HG02970 (cell line): ENCODE results near the gene NDP.
"Not testable (repeated sequence)": the region's sequence is repeated elsewhere in the genome, so short reads cannot be mapped to it uniquely, and the experiment has no call there.

ENCODE experiments used
- ATAC-seq: cut with Tn5 transposase; IDR thresholded peaks from one replicate; pipeline ENCODE4 v1.9.1; 2021; ENCODE audit warnings: mild to moderate bottlenecking, moderate library complexity, moderate number of reproducible peaks; ENCODE audit not compliant: unreplicated experiment, low FRiP score

The NDP gene

DNA sequence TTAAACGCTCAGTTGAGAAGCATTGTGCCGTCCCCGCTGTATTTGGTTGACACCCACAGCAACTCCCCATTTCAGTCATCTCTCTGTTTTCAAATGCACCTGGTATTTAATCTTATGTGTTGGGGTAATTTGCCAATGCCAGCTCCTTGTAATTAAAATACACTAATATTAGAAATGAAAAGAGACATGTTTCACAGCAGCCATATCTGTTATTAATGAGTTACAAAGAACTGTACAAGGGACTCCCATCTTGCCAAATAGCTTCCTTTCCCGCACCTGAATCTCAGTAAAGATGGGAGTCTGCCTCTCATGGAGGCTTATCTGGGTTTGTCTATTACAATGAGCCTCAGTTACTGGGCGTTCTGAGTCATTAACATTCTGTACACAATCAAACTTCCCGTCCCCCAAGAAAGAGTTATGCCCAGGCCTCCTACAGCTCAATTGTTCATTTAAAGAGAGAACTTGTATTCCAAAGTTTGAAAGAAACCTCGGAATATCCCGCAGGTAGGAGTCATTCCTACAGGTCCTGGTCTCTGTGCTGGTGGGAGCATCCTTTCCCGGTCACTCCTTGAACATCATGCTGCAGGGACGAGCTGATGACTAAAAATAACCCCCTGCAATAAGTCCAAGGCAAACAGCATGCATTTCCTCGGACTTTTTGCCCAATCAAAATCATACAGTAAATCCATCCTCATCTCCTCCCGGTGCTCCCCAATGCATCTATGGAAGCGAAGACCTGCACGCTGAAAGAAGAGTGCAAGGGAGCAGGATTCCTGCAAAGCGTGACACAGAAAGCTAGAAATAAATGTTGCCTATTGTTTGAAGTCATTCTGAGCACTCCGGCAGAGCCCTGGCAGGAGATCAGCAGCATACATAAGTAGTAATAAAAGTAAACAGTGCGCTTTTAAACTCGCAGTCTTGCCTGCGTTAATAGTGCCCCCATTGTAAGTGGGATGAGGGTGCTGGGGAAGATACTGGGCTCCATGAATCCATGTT is 926 bp downstream of the NDP start:
- ATAC-seq: no peak

DNA sequence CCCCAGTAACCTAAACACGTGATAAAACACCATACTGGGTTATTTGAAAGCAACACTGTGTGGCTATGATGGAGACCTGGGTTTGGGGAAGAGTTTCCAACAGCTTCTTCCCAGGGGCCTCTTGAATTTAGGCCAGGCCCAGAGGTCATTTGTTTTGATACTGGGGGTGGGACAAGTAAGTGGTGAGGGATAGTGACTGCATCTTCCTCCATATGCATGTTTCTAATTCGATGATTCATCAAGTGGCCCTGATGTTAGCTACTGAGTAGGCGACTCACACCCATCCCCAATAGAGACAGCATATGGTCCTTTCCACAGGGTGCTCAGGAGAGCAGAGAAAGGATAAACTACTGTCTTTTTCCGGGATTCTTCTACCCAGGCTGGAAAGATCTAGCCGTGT is 2.7 kb downstream of the NDP start:
- ATAC-seq: no peak

DNA sequence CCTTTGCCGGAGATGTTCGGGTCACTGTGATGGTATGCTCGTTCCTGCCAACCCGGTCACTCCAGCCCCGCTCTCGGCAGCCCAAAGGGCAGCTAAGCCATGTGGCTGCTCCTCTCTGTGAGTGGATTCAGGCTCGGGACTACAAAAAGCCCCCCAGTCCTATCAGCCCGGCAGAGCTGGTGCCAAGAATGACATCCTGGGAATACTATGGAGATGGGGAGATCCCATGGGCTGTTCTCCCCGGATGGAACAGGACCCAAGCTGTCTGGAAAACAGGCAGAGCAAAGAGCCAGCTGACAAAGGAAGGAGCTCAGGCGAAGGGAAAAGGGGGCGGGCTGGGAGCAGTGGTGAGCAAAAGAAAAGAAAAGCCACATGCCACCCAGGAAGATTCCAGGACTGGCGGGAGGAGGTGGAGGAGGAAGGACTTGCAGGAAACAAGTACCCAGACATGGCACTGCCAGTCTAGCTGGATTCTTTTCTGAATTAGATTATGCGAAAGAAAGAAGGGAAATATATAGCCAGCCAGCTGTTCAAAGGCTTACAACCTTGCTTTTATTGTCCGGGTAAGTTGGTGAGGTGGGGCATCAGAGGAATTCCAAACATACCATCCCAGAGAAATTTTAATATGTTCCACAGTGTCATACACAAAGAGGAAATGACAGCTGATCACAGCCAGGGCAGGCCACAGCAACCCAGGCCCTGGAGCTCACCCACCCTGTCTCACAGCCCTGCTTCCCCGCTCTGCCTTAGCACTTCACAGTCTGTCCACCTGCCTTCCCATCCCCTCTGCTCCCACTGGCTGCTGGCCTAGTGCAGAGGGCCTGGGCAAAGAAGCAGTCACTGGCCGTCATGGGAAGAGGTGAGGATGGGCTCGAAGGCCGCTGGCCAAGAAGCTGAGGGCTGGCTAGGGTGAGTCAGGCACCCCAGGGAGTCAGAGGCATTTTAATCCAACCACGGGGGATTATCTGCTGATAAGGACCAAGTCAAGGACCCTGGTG is 3.4 kb downstream of the NDP start:
- ATAC-seq: no peak

DNA sequence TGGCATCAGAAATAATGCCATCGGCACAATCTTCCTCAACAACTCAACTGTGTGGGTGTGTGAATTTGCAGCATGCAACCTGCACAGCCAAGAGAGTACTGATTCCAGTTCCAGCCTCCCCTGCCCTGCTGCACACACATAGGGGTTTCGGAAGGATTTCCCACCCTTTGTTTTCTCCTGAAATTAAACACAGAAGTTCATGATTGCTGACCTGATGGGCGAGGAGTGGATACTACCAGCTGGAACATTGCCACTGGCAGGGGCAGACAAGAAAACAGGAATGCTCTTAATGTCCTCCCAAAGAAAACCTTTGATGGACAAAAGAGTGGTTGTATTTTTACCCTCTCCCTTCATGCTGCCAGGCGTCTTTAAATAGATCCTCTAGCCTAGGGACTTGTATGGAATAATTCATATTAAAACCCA is 4.8 kb downstream of the NDP start:
- no peak for ATAC-seq

DNA sequence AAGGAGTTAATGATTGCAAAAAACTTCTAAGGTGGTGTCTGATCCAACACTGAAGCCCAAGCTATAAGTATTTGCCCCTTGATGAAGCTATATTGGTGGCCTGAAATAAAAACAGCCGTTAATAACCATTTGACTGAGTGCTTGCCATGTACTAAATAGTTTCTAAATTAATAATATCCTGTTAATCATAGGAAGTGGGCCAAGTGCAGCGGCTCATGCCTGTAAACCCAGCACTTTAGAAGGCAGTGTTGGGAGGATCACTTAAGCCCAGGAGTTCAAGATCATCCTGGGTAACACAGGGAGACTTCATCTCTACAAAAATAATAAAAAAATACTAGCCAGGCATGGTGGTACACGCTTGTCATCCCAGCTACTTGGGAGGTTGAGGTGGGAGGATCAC is 8.3 kb downstream of the NDP start:
- no peak for ATAC-seq

DNA sequence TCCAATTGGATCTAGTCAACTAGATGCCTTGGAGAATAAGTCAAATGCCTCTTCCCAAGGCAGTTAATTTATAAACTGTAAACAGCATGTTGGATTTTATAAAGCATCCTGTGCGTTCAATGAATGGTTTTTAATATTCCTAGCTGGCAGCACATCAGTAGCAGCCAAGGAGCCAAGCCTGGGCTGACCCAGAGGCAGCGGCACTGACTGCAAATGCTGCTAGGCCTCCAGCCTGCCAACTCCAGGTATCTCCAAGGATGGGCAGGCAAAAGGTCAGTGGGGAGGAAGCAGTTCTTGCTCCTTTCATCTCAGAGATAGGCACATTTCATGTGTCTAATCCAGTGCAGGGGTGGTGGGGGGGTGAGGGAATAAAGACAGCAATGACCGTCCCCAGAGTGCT is 9.5 kb downstream of the NDP start:
- no peak for ATAC-seq

DNA sequence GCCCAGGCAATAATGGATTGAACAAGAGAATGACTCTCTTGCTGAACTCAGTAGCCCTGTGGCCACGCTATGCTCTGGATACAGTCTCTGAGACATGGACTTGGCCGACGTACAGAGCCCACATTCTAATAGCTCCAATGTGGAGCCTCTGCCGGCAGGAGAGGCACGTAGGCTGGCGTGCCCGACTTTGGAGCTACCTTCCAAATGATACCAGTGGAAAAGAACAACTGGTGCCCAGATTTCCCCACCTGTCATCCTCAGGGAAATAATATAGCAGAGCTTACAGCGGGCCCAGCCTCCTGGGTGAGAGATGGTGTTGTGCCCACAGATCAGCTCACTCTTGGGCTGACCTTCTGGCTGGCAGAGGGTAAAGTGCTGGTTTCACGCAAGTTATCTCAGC is 10.6 kb downstream of the NDP start:
- no peak for ATAC-seq

DNA sequence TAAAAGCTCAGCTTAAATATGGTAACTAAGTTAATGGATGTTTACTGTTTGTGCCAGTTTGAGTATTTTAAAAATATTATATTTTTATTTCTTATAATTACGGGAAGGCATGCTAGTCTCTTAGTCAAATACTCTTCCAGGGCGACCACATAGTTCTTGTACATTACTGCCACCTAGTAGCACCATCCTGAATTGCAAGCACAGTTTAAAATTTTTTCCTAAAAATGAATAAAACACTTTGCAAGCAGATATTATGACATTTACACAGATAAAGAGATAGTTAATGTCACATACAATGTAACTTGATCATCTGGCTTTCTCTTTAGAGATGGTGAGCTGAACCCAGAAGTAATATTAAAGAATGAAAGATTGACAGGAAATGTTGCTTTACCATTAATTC is 11.5 kb downstream of the NDP start:
- ATAC-seq: no peak

DNA sequence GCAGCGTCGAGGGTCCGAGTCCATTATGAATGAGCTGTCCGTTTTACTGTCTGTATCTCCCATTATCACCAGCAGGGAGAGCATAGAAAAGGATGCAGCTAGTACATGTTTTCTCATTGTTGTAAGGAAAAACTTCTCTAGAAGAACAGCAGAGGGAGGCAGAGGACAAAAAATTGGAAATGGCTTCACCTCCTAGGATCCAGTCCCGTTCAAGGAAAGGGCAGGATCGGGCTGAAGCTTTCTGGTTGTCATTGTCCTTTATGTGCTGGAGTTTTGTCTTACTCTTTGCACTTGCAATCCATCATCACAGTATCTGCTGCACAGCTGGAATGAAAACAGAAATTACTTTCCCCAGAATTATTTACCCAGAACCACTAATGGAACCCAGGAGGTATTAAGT is 14.7 kb downstream of the NDP start:
- ATAC-seq: no peak

DNA sequence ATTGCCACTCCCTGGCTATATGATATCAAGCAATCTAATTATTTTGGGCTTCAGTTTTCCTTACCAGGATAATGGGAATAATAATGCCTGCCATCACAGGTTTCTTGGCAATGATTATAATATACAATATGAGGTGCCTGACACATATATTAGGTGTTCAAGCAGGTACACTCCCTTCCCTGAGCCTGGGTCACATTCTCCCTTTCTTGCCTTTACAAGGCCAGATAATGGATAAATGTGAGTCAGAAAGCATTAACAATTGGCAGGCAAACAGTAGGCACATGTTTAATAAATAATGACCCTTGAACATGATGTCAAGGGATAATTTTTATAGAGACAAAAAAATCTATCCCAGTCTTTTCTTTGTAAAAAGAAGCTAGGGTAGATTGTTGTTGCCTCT is 17.2 kb downstream of the NDP start:
- no peak for ATAC-seq

DNA sequence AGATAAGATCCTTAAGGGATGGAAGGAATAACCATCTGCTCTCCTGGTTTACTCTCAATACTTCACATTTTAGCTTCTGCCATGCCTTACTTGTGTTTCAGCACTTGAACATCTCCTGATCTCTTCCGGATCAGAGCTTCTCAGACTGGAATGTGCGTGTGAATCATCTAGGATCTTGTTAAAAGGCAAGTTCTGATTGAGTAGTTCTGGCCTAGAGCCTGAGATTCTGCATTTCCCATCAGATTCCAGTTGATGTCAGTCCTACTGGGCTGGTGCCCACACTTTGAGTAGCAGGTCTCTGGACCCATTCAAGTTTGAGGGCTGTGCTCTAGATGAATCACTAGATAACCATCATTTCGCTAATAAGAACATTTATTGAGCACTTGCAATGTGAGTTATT is 20.0 kb downstream of the NDP start:
- no peak for ATAC-seq

DNA sequence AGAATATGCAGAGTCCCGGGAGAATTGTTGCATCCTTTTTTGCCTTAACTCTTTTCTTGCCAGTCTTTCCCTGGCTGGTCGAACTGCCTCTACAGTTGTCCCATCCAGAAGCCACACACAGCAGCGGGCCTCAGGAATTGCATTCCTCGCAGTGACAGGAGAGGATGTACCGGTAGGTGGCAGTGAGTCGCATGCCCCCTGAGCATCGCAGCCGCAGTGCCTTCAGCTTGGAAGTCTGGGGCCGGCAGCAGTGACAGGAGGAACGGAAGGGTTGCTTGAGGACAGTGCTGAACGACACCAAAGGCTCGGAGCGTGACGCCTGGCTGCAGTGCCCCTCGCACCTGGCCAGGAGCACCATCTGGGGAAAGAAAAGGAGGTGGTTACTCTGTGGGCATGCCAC is 23.5 kb downstream of the NDP start:
- no peak for ATAC-seq

DNA sequence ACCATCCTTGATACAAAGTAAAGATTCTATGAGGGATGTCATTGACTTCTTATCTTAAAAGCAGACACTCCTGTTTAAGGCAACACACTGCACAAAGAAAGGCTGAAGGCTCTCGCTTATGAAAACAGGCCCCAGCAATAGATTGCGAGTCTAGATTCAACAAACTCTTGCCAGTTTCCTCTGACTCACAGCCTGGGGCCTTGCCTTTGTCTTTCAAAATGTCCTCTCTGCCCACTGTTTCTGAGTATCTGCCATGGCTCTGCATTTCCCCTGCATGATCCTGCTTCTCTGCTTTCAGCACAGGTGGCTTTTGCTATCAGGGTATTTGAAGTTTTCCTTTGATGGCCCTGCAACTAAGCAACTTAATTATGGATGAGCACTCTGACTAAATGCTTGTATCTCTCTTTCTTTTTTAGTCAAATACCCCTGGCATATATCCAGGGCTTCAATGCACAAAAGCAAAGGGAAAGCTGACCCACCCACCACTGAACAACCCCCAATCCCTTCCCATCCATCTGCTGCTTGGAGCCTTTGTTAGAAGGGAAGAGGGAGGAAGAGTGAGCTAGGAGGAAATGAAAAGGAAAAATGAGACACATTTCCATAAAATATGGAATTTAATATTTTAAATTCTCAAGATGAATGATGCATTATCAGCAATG is 32.2 kb downstream of the NDP start:
- ATAC-seq: no peak

DNA sequence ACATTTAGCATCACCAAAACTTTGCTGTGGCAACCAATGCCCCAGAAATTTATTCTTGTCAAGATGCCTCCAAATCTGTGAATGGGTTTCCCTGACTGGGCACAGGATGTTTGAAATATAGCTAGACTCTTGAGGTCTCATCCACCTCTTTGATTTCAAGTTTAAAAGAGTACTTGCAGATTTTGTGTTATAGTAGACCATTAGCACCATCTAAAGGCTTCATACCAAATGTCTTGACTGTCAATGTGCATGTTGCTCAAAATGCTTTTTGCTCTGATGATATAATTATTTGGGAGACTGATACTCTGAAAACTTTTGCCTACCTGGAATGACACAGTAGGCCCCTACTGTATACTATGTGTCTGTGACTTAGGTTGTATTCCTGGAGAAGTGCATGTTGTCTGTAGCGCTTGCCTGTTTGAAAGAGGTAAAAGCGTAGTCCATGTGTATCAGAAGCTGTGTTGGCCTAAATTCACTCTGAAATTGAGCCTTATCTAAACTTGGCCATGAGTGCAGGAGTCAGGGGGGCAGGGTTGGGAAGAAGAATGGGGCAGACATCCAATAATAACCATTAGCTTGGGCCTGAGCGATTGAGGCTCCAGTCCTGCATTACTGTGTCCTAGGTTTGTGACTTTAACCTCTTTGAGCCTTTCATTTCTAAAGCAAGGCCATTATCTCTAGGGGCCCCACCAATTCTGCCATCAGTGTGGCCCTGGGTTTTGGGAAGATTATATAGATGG is 33.8 kb downstream of the NDP start:
- ATAC-seq: no peak

DNA sequence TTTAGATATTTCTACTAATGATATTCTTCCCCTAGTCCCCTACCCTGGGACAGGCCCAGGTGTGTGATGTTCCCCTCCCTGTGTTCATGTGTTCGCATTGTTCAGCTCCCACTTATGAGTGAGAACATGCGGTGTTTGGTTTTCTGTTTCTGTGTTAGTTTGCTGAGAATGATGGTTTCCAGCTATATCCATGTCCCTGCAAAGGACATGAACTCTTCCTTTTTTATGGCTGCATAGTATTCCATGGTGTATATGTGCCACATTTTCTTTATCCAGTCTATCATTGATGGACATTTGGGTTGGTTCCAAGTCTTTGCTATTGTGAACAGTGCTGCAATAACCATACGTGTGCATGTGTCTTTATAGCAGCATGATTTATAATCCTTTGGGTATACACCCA is 51.2 kb downstream of the NDP start:
- not testable (repeated sequence) for ATAC-seq

DNA sequence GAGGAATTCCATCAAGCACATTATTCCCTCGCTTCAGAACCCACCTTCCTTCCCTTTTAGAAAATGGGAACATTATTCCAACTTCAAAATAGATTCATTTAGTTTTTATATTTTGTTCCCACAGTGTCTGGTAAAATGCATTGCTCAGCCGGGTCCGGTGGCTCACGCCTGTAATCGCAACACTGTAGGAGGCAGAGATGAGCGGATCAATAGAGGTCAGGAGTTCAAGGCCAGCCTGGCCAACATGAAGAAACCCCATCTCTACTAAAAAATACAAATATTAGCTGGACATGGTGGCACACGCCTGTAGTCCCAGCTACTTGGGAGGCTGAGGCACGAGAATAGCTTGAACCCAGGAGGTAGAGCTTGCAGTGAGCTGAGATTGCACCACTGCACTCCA is 62.4 kb downstream of the NDP start:
- ATAC-seq: not testable (repeated sequence)

DNA sequence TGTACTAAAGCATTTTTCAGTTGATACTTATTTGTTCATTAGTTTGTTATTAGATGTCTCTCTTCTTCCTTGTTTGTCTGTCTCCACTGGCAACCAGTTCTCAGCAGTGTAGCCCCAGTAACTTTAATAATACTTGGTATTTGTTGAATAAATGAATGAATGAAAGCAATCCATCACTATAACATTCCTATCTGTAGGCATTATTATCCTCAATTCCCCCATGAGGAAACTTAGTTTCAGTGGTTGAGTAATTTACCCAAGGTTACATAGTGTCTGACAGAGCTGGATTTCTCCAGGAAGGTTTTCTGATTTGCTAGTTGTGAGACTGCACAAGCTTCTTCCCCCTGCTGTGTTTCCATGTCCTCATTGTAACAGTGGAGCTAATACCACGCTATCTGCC is 63.2 kb downstream of the NDP start:
- ATAC-seq: no peak

DNA sequence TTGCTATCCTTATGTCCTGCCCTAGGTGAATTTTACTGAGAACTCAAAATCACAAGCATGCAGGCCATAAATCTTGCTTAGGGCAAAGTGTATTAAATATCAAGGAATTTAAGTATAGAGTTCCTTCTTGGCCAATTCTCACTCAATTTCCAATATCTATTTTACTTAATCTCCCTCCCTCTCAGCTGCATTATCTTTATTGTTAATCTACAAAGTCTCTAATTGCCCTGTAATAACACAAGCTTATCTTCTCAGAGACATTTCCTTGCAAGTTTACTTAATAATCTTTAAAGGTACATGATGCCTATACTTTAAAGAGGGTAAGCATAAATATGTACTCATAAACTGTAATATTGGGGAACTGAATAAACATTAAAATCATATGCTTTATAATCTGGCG is 64.0 kb downstream of the NDP start:
- no peak for ATAC-seq

DNA sequence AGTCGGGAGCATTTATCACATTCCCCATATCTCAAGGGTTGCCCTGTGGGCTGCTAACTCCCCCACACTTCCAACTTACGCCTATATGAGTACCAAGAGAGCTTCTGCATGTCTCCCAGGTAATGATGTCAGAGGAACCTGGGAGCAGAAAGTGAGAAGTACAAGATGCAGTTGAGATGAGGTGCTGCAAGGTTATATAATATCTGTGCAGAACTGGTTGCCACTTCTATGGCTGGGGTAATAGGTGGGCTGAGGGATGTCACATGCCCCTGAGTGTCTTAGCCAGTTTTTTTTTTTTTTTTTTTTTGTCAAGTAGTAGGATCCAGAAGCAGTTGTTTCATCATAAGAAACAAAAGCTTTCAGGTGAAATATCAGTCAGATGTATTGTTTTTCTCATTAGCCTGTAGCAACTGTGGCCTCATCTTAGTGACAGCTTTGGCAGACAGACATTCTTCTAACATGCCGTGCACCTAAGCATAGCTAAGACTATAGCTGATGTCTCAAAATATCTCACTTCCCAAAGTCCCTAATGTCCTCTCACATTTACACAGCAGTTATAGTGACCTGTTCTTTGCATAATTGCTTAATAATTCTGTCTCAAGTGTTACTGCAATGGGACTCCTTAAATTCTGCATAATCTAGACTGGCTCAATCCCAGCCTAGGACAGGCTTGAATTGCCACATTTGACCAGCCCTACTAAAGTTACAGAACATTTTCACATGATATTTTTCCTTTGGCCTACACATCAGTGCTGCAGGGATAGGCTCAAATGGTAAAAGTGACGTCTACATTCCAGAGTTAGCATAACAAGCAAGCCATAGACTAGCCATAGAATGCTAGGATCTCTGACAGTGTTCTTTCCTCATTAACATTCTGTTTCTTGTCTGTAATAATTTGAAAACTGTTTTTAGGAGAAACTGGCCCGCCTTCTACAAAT is 73.0 kb downstream of the NDP start:
- ATAC-seq: no peak
